Prostate gland (tissue), 2 donors: ENCODE data around the gene GPR84. TPM values are rescaled to one million over a fixed set of nuclear protein-coding genes. Genes with fewer than 3 reads are reported as not detected.
A peak's percentile ranks its signal among the peaks of the same experiment; 100 is the strongest.

Source experiments
- DNase-seq: peaks from one replicate; pipeline ENCODE4 v3.0.0-alpha.2; 2019; ENCODE audit warnings: low spot score
- H3K27ac ChIP-seq, 2 donors: fragments of 200-600 bp; sonication (generic); 2 replicates each; pipeline ENCODE4 v1.5.1; 2017 to 2019
- H3K27me3 ChIP-seq: fragments of 200-600 bp; sonication (generic); replicated peaks from 2 replicates; pipeline ENCODE4 v1.5.1; 2019; ENCODE audit not compliant: insufficient read depth
- H3K36me3 ChIP-seq, 2 donors: fragments of 200-600 bp; sonication (generic); 1 replicate in 1 of 2; 2 replicates in 1 of 2; pipeline versions ENCODE4 v1.5.1 to v1.8.1; 2017 to 2019
- H3K4me1 ChIP-seq: fragments of 200-600 bp; sonication (generic); replicated peaks from 2 replicates; pipeline ENCODE4 v1.5.1; 2019
- H3K4me3 ChIP-seq, 2 donors: fragments of 200-600 bp; sonication (generic); 2 replicates each; pipeline ENCODE4 v1.5.1; 2017 to 2019
- H3K9me3 ChIP-seq: fragments of 200-600 bp; sonication (generic); 2 replicates; pipeline ENCODE4 v1.5.1; 2017
- POLR2A ChIP-seq: fragments of 450-650 bp; IDR thresholded peaks from one replicate; pipeline ENCODE4 v1.6.1; 2016; ENCODE audit warnings: antibody characterized with exemption, mild to moderate bottlenecking
- POLR2AphosphoS5 ChIP-seq: sonication (generic); formaldehyde crosslinking; IDR thresholded peaks from one replicate; pipeline ENCODE4 v1.6.1; 2017; ENCODE audit warnings: antibody characterized with exemption
- WGBS: methylation state at CpG from one replicate; pipeline ENCODE4 v1.1.5; 2018; 5-methylcytosine and 5-hydroxymethylcytosine counted together
- intact Hi-C: fragments of 100-400 bp; cut with DNase I; formaldehyde crosslinking; loops from one replicate; pipeline ENCODE4 v1.14.2; 2022
- microRNA counts, 2 donors: library from miRNA; unstranded; fragments of <30 nt; microRNA quantifications; one replicate each; lab custom pipeline; 2016 to 2017
- microRNA-seq: library from miRNA; unstranded; fragments of <30 nt; microRNA quantifications from one replicate; pipeline ENCODE4, GENCODE V29; 2016
- small RNA-seq, 2 donors: library from RNA; depleted of rRNA; stranded (forward); fragments of <200 nt; gene quantifications; one replicate each; pipeline ENCODE3, GENCODE V24; 2016
- total RNA-seq, 2 donors: library from RNA; depleted of rRNA; stranded (reverse); fragments of >200 nt; gene quantifications; one replicate each; pipeline ENCODE4 v1.1.0, GENCODE V29; 2016
- TF ChIP-seq, protein P1 (sequence below), 4 experiments: fragments of 200-600 bp in 2 of 4; fragments of 450-650 bp in 2 of 4; sonication (generic) in 2 of 4; IDR thresholded peaks; 1 replicate in 3 of 4; 2 replicates in 1 of 4; pipeline ENCODE4 v1.5.1; 2016 to 2019; ENCODE audit warnings: antibody characterized with exemption in 4 of 4, mild to moderate bottlenecking in 2 of 4, moderate library complexity in 2 of 4

GPR84 gene
- total RNA-seq, 2 donors from 2014 or later, result 0.97 TPM; not detected in 1

DNA sequence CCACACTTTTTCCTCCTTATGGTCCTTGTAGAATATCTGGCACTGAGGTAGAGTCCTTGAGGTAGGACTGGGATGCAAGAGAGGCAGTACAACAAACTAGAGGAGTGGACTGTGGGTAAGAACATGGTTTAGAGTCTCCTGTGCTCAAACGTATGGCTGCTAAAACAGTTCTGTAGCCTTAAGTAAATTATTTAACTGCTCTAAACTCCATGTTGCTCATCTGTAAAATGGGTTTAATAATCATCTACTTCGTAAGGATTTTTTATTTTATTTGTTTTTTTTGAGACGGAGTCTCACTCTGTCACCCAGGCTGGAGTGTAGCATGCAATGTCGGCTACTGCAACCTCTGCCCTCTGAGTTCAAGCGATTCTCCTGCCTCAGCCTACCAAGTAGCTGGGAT lies 42.9 kb downstream of the GPR84 start:
- Histone ChIP-seq H3K9me3 (no peaks in the 10 kb centered on the region), H3K27me3 (no peaks in the 10 kb centered on the region), H3K4me3 (no peak overlapping the region), H3K4me1 (no peaks in the 10 kb centered on the region), H3K36me3 (no peaks in the 10 kb centered on the region), H3K27ac (no peak overlapping the region)
- TF ChIP-seq, protein P1, sequence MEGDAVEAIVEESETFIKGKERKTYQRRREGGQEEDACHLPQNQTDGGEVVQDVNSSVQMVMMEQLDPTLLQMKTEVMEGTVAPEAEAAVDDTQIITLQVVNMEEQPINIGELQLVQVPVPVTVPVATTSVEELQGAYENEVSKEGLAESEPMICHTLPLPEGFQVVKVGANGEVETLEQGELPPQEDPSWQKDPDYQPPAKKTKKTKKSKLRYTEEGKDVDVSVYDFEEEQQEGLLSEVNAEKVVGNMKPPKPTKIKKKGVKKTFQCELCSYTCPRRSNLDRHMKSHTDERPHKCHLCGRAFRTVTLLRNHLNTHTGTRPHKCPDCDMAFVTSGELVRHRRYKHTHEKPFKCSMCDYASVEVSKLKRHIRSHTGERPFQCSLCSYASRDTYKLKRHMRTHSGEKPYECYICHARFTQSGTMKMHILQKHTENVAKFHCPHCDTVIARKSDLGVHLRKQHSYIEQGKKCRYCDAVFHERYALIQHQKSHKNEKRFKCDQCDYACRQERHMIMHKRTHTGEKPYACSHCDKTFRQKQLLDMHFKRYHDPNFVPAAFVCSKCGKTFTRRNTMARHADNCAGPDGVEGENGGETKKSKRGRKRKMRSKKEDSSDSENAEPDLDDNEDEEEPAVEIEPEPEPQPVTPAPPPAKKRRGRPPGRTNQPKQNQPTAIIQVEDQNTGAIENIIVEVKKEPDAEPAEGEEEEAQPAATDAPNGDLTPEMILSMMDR (IDR thresholded peaks at IDR 0.05), result no peak
- no peak for TF ChIP-seq POLR2A
- TF ChIP-seq POLR2AphosphoS5, result no peak
- intact Hi-C loops, result loop anchor here (5.0 kb wide), 1 partner anchor 104 kb away; no protein-coding TSS in a partner anchor
- WGBS, result 90% methylated on average over 5 of the region's 5 CpGs
- DNase-seq, result no peak

MicroRNAs within 50 kb of the gene (microRNA counts, 767-probe panel; counts per million panel counts)
- microRNA hsa-miR-148b-3p (lab: Ali Mortazavi, UCI), result 4,782 to 5,258 counts per million in 2 donors

Small RNAs within 50 kb of the gene (microRNA-seq; reads per million reads assigned to microRNA genes)
- gene MIR148B, result 329 reads per million, percentile 82 among the genes with 10 or more reads in this experiment

Small RNAs within 50 kb of the gene (small RNA-seq; reads per million reads assigned to genes)
- gene MIR148B (86.8 to 110 reads per million in 2 donors), gene RN7SL744P (0 reads per million in 2 donors), gene RNU6-950P (0 reads per million in 2 donors)

Other genes with a start within 250 kb of the GPR84 start
- gene SMUG1, start 175.5 kb downstream of the GPR84 start, total RNA-seq, result 10 to 100 TPM; 51.7 to 54.9 TPM
- 10 to 100 TPM; 49.9 to 52.8 TPM for gene CBX5, start 84.4 kb downstream of the GPR84 start, total RNA-seq
- gene HNRNPA1, start 83.8 kb downstream of the GPR84 start, total RNA-seq, result 100 to 1,000 TPM; 419 to 726 TPM
- 1 to 10 TPM in 1 of 2 donors, not detected in 1; 1.1 TPM for gene NFE2, start 63.5 kb downstream of the GPR84 start, total RNA-seq
- gene COPZ1, start 39.4 kb downstream of the GPR84 start, total RNA-seq, result 100 to 1,000 TPM in 1 of 2 donors, 10 to 100 TPM in 1; 83.1 to 192 TPM
- 10 to 100 TPM; 29.4 to 42.4 TPM for gene ZNF385A, start 20.2 kb upstream of the GPR84 start, total RNA-seq
- gene ITGA5, start 54.8 kb upstream of the GPR84 start, total RNA-seq, result 10 to 100 TPM; 44.2 to 99.4 TPM
- 10 to 100 TPM in 1 of 2 donors, not detected in 1; 50.7 TPM for gene GTSF1, start 109.1 kb upstream of the GPR84 start, total RNA-seq
- gene NCKAP1L, start 133.3 kb upstream of the GPR84 start, total RNA-seq, result 10 to 100 TPM in 1 of 2 donors, 1 to 10 TPM in 1; 3.6 to 10.2 TPM
- gene PDE1B, start 185.1 kb upstream of the GPR84 start, total RNA-seq, result 1 to 10 TPM in 1 of 2 donors, under 1 TPM in 1; 0.96 to 3.5 TPM
- 10 to 100 TPM in 1 of 2 donors, under 1 TPM in 1; 0.87 to 12.0 TPM for gene PPP1R1A, start 224.2 kb upstream of the GPR84 start, total RNA-seq